Stimulated activated naive CD8-positive, alpha-beta T cell treated with anti-CD3 and anti-CD28 coated beads, Interleukin-15, Interleukin-2, amounts not matched to agents 100 ng/mL and 50 ng/mL, for 24 hours (primary cell): Measurements from ENCODE around the gene CEP162.
"Not testable (repeated sequence)": the region's sequence is repeated elsewhere in the genome, so short reads cannot be mapped to it uniquely, and the experiment has no call there.

ENCODE experiments used
- H3K27ac Mint-ChIP-seq: one replicate; pipeline ENCODE4 v1.8.0; 2021; ENCODE audit warnings: mild to moderate bottlenecking, mixed read lengths
- H3K27me3 Mint-ChIP-seq: one replicate; pipeline ENCODE4 v1.8.0; 2021; ENCODE audit warnings: mixed read lengths
- H3K36me3 Mint-ChIP-seq: one replicate; pipeline ENCODE4 v1.8.0; 2021; ENCODE audit warnings: low read depth, mixed read lengths
- H3K4me1 Mint-ChIP-seq: one replicate; pipeline ENCODE4 v1.8.0; 2021; ENCODE audit warnings: low read depth, mixed read lengths
- H3K4me3 Mint-ChIP-seq: one replicate; pipeline ENCODE4 v1.8.0; 2021; ENCODE audit warnings: mild to moderate bottlenecking, mixed read lengths
- H3K9me3 Mint-ChIP-seq: one replicate; pipeline ENCODE4 v1.8.0; 2021; ENCODE audit warnings: mixed read lengths

The CEP162 gene

DNA sequence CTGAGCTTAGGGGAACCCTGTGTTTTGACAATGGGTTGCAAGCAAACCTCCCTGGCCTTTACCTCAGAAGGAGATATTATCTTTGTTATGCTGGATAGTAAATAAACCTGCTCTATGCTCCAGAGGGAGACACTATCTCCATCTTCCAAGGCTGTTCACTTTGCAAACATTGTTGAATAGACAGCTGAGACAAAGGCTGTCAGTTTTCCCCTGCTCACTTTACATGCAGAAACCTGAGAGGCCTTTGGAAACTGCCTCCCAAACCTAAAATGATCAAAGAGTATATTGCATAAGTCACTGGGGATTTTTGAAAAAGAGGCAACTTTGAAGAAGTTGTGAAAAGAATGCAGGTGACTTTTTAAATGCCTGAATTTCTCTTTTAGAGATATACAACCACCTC is 132.3 kb downstream of the CEP162 start:
- Mint-ChIP-seq H3K36me3 (no peaks in the 10 kb centered on the region), H3K4me1 (no peaks in the 10 kb centered on the region), H3K27ac (no peak overlapping the region), H3K9me3 (no peaks in the 10 kb centered on the region), H3K27me3 (no peaks in the 10 kb centered on the region), H3K4me3 (no peak overlapping the region)

DNA sequence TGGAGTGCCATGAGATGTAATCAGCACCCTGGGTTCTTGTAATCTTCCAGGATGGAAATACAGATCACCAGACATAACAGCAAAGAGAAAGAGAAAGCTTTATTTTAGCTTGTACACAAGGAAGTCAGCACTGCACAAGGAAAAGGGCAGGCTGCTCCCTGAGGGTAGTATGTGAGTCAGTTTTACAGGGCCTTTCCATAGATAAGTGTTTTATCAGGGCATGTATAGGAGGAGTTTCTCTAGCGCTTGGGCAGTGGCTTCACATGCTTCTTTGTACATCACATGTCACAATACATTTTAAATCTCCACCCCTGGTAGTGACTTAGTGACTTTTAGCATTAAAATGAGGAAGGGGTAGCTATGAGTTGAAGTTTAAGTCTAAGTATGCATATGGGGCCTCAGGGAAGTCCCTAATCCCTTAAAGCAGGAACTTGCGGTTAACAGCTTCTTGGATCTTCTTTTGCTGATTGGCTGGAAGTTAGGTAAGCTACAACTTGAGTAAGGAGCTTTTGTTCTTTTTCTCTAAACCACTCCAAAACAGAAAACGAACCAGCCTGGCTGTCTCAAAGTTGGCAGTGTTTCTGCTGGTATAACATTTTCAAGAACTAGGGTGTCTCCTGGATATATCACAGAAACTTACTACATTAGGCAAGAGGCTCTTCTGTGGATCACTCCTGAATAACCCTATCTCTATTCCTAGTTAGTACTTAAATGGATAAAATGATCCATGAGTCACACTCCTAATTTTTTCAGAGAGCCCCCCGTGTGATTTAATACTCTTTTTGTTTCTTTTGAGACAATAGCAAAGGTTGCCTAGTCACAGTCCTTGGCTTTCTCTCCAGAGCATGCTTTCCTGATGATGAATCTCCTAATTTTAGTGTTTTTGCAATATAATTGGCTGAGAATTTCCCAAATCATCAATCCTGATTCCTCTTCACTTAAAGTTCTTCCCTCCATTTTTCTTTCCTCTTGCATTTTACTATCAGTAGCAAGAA is 133.7 kb downstream of the CEP162 start:
- Mint-ChIP-seq H3K27me3 (no peaks in the 10 kb centered on the region), H3K4me1 (no peaks in the 10 kb centered on the region), H3K27ac (no peak overlapping the region), H3K9me3 (no peaks in the 10 kb centered on the region), H3K4me3 (no peak overlapping the region), H3K36me3 (no peaks in the 10 kb centered on the region)

DNA sequence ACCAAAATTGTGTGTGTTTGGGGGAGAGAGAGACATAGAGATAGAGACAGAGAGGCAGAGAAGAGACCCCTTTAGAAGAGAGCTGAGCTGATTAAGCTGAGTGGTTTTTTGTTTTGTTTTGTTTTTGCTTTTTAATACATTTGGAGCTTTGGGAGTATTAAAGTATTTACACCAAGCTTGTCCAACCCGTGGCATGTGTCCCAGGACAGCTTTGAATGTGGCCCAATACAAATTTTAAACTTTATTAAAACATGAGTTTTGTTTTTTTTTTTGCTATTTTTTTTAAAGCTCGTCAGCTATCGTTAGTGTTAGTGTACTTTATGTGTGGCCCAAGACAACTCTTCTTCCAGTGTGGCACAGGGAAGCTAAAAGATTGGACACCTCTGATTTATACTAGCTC is 137.9 kb downstream of the CEP162 start:
- H3K4me3 Mint-ChIP-seq: no peak overlapping the region
- H3K27me3 Mint-ChIP-seq: peaks cover 11% of the 10 kb centered on the region
- no peaks in the 10 kb centered on the region for H3K9me3 Mint-ChIP-seq
- H3K4me1 Mint-ChIP-seq: no peaks in the 10 kb centered on the region
- no peaks in the 10 kb centered on the region for H3K36me3 Mint-ChIP-seq
- no peak overlapping the region for H3K27ac Mint-ChIP-seq

DNA sequence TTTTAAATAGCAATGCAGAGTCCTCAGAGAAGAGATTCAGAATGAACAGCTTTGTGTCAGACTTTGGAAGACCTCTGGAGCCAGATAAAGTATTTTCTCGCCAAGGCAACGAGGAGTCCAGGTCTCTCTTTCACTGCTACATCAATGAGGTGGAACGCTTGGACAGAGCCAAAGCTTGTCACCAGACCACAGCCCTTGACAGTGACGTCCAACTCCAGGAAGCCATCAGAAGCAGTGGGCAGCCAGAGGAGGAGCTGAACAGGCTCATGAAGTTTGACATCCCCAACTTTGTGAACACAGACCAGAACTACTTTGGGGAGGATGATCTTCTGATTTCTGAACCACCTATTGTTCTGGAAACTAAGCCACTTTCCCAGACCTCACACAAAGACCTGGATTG is 138.4 kb downstream of the CEP162 start:
- Mint-ChIP-seq H3K4me1 (no peaks in the 10 kb centered on the region), H3K9me3 (no peaks in the 10 kb centered on the region), H3K4me3 (no peak overlapping the region), H3K27ac (no peak overlapping the region), H3K36me3 (no peaks in the 10 kb centered on the region), H3K27me3 (peaks cover 11% of the 10 kb centered on the region)

DNA sequence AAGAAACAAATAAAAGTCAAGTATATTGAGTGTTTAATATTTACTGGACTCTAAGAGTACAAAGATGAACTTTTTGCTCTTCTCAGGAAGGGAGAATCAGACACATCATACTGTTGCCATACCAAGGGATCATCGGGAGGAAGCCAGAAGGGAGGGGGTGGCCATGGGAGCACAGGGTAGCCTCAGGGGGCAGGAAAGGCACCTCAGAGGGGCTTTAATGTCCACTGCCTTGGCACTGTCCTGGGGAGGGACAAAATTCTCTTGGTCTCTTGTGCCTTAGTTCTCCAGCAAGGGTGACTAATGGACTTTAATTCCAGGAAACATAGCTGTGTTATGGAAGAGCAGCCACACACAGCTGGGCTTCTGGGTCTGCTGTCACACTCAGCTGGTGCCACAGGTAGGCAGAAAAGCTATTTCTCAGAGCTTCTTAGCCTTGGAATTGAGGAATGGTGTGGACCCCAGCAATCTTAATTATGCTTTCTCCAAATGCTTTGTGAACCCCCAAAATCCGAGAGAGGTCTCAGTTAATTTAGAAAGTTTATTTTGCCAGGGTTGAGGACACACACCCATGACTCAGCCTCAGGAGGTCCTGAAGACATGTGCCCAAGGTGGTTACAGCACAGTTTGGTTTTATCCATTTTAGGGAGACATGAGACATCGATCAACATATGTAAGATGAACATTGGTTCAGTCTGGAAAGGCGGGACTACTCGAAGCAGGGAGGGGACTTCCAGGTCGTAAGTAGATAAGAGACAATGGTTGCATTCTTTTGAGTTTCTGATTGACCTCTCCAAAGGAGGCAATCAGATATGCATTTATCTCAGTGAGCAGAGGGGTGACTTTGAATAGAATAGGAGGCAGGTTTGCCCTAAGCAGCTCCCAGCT is 140.7 kb downstream of the CEP162 start:
- peaks cover 20% of the 10 kb centered on the region for H3K27me3 Mint-ChIP-seq
- H3K27ac Mint-ChIP-seq: no peak overlapping the region
- H3K36me3 Mint-ChIP-seq: no peaks in the 10 kb centered on the region
- H3K4me1 Mint-ChIP-seq: no peaks in the 10 kb centered on the region
- no peak overlapping the region for H3K4me3 Mint-ChIP-seq
- no peaks in the 10 kb centered on the region for H3K9me3 Mint-ChIP-seq

DNA sequence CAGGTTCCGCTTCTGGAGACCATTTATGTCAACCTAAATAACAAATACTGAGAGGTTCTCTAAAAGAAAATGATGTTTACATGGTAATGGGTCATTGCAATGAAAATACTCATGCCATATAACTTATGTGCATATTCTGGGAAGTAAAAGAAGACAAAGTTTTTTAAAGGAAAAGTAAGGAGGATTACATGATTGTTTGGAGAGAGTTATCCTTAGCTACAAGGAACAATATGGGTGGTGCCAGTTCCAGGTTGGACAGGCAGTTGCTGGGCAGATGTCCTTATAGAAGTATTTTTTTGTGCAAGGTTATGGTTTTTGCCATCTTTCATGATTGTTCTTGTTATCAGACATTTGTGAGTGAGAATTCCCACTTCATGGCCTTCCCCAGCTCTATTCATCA is 141.4 kb downstream of the CEP162 start:
- Mint-ChIP-seq H3K9me3 (no peaks in the 10 kb centered on the region), H3K27ac (no peak overlapping the region), H3K4me1 (no peaks in the 10 kb centered on the region), H3K27me3 (peaks cover 22% of the 10 kb centered on the region), H3K36me3 (no peaks in the 10 kb centered on the region), H3K4me3 (no peak overlapping the region)

DNA sequence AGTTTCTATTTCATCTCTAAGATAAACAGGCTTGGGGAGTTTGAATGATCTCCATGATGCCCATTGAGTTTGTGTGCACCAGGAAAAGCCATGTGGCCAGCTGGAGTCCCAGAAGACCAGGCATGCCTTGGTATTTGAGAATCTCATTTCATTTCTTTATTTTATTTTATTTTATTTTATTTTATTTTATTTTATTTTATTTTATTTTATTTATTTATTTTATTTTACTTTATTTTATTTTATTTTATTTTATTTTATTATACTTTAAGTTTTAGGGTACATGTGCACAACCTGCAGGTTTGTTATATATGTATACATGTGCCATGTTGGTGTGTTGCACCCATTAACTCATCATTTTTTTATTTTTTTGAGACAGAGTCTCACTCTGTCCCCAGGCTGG is 142.7 kb downstream of the CEP162 start:
- not testable (repeated sequence) for H3K27ac Mint-ChIP-seq, H3K4me3 Mint-ChIP-seq, H3K4me1 Mint-ChIP-seq, H3K9me3 Mint-ChIP-seq, H3K36me3 Mint-ChIP-seq
- peaks cover 25% of the 10 kb centered on the region for H3K27me3 Mint-ChIP-seq

DNA sequence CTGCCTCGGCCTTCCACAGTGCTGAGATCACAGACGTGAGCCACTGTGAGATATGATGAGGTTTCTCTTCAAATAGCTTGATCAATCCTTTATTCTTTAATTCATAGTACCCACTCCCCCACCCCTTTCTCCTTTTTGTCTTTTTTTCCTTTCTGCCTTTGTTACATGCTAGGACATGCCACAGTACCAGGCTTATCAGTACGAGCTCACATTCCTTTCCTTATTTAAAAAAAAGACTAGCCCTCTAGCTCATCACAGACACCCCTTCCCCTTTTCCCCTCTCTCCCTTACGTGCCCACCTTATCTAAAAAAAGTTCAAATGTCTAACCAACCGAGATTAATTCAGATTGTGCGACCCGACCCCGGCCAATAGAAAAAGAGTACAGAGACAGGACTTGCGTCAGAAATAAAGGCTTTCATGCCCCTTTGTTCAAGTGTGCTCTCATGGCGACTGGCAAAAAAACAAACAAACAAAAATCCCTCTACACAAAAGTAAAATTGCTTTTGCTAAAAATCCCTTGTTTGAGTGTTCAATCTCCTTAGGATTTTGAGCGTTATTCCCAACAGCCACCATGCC is 144.7 kb downstream of the CEP162 start:
- no peak overlapping the region for H3K4me3 Mint-ChIP-seq
- no peaks in the 10 kb centered on the region for H3K36me3 Mint-ChIP-seq

DNA sequence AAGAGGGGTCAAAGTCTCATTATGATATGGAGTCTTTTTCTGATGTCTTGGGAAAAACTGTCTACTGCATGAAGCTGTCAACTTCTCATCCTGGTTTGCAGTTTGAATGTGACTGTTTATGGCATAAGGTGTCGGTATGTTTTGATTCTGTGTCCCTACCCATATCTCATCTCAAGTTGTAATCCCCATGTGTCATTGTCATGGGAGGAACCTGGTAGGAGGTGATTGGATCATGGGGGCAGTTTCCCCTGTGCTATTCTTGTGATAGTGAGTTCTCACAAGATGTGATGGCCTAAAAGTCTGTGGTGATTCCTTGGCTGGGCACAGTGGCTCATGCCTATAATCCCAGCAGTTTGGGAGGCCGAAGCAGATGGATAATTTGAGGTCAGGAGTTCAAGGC is 146.2 kb downstream of the CEP162 start:
- no peaks in the 10 kb centered on the region for H3K4me1 Mint-ChIP-seq
- peaks cover 19% of the 10 kb centered on the region for H3K27me3 Mint-ChIP-seq
- H3K4me3 Mint-ChIP-seq: no peak overlapping the region
- H3K36me3 Mint-ChIP-seq: no peaks in the 10 kb centered on the region
- no peak overlapping the region for H3K27ac Mint-ChIP-seq
- no peaks in the 10 kb centered on the region for H3K9me3 Mint-ChIP-seq

More for the DNA sequence above, 144.7 kb downstream of the CEP162 start:
- no peak overlapping the region for H3K27ac Mint-ChIP-seq
- H3K27me3 Mint-ChIP-seq: peaks cover 25% of the 10 kb centered on the region
- no peaks in the 10 kb centered on the region for H3K9me3 Mint-ChIP-seq
- H3K4me1 Mint-ChIP-seq: no peaks in the 10 kb centered on the region

DNA sequence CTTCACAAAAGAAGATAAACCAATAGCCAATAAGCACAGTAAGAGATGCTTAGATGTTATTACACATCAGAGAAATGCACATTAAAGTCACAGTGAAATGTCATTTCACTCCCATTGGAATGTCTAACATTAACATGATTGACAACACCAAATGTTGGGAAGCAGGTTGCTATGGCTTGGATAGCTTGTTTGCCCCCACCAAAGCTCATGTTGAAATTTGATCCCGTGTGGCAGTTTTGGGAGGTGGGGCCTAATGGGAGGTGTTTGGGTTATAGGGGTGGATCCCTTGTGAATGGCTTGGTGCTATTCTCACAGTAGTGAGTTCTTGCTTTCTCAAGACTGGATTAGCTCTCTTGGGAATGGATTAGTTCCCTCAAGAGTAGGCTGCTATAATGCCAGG is 149.1 kb downstream of the CEP162 start:
- H3K4me1 Mint-ChIP-seq: no peaks in the 10 kb centered on the region
- no peak overlapping the region for H3K4me3 Mint-ChIP-seq
- peaks cover 15% of the 10 kb centered on the region for H3K27me3 Mint-ChIP-seq
- no peaks in the 10 kb centered on the region for H3K36me3 Mint-ChIP-seq
- H3K9me3 Mint-ChIP-seq: no peaks in the 10 kb centered on the region
- no peak overlapping the region for H3K27ac Mint-ChIP-seq

DNA sequence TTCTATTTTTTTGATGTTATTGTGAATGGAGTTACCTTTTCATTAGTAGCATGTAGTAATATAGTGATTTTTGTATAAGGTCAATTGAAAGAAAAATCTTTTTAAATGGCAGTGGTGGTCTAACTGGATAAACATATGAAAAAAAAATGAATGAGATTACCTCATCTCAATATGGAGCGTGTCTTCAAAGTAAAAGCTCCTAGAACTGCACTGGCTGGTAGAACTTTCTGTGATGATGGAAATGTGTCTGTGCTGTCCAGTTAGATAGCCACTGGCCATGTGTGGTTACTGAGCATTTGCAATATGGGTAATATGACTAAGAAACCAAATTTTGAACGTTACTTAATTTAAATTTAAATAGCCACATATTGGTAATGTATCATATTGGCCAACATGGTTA is 149.8 kb downstream of the CEP162 start:
- H3K36me3 Mint-ChIP-seq: no peaks in the 10 kb centered on the region
- H3K27me3 Mint-ChIP-seq: peaks cover 11% of the 10 kb centered on the region
- no peak overlapping the region for H3K27ac Mint-ChIP-seq
- no peak overlapping the region for H3K4me3 Mint-ChIP-seq
- no peaks in the 10 kb centered on the region for H3K4me1 Mint-ChIP-seq
- H3K9me3 Mint-ChIP-seq: no peaks in the 10 kb centered on the region

DNA sequence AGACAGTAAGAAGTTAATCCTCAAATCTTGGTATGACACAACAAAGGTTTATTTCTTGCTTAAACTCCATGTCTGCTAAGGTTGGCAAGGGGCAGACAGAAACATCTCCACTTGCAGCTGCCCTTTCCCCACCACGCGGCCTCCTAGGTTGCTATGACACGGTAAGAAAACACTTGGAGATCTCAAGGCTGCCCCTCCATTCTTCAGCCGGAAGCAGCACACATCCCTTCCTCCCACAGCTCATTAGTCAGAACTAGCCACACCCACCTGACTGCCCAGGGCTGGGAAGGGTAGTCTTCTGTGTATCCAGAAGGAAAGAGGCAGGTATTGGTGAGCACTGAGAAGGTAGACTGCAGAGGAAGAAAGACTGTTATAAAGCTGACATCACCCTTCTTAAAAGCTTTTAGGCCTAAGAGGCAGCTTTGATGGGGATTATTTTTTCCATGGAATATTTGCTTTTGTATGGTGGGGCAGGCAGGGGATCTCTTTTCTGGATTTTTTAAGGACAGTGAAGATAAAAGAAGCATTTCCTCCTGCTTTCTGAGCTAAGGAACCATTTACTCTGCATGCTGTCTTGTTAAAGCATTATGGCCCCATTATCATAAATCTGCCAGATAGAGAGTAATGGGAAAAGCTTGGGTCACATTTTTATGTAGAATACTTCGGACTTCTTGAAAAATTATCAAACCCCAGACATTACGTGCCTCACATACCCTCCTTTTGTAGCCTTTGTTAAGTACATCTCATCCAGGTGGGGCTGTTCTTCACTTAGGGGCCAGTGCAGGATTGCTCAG is 152.3 kb downstream of the CEP162 start:
- Mint-ChIP-seq H3K36me3 (no peaks in the 10 kb centered on the region), H3K4me1 (no peaks in the 10 kb centered on the region), H3K9me3 (no peaks in the 10 kb centered on the region), H3K4me3 (no peak overlapping the region), H3K27me3 (peaks cover 6% of the 10 kb centered on the region), H3K27ac (no peak overlapping the region)
